AG04449 (cell line): ENCODE measurements around the gene CDK6.

ENCODE experiments used
- CTCF ChIA-PET: fragments of 350-600 bp; formaldehyde crosslinking; extraction: SDS; loops from one replicate; lab custom pipeline; 2021; ENCODE audit warnings: antibody characterized with exemption; lab: Yijun Ruan, JAX
- POLR2A ChIA-PET: fragments of 400-600, 350-600 bp; formaldehyde crosslinking; extraction: SDS; loops from one replicate; lab custom pipeline; 2020; ENCODE audit warnings: antibody characterized with exemption, inconsistent platforms; lab: Yijun Ruan, JAX
- DNase-seq: peaks from one replicate; pipeline ENCODE4 v3.0.0-alpha.2; 2010; ENCODE audit warnings: low read depth, low spot score
- H3K4me3 ChIP-seq: 2 replicates; pipeline ENCODE4 v1.5.1; 2011; ENCODE audit warnings: low read depth, mild to moderate bottlenecking, control low read depth, low read length
- CTCF ChIP-seq: IDR thresholded peaks from one replicate; pipeline ENCODE4 v1.5.1; 2011; ENCODE audit warnings: mild to moderate bottlenecking, moderate library complexity, low read length, control low read depth, inconsistent platforms; ENCODE audit not compliant: insufficient read depth; ENCODE audit errors: missing control alignments

Gene CDK6

GRCh38 chr7:92735707-92736106, 100.7 kb downstream of the CDK6 start:
- ChIA-PET POLR2A (no interaction called here), CTCF (interaction anchor here (1.2 kb wide), 1 partner anchor 10 kb away, joined by 3 read pairs; no protein-coding TSS in a partner anchor)
- H3K4me3 ChIP-seq: no peak overlapping the region
- TF ChIP-seq CTCF: no peak
- no peak for DNase-seq

GRCh38 chr7:92732316-92733036, 103.9 kb downstream of the CDK6 start:
- H3K4me3 ChIP-seq: no peak overlapping the region
- POLR2A ChIA-PET: no interaction called here
- TF ChIP-seq CTCF: no peak
- CTCF ChIA-PET: interaction anchor here (0.6 kb wide), 1 partner anchor 83 kb away, joined by 3 read pairs; no protein-coding TSS in a partner anchor
- no peak for DNase-seq

GRCh38 chr7:92731335-92732063, 104.9 kb downstream of the CDK6 start:
- DNase-seq: no peak
- POLR2A ChIA-PET: no interaction called here
- H3K4me3 ChIP-seq: no peak overlapping the region
- CTCF ChIA-PET: interaction anchor here (0.6 to 0.7 kb wide), 2 partner anchors 13 to 82 kb away, joined by 3 read pairs; no protein-coding TSS in a partner anchor
- no peak for TF ChIP-seq CTCF

GRCh38 chr7:92730808-92731207, 105.6 kb downstream of the CDK6 start:
- ChIA-PET CTCF (interaction anchor here (0.7 kb wide), 1 partner anchor 13 kb away, joined by 3 read pairs; no protein-coding TSS in a partner anchor), POLR2A (no interaction called here)
- no peak for DNase-seq
- no peak overlapping the region for H3K4me3 ChIP-seq
- TF ChIP-seq CTCF: no peak

- no peak for TF ChIP-seq CTCF
- ChIA-PET POLR2A (no interaction called here), CTCF (no interaction called here)
- H3K4me3 ChIP-seq: no peak overlapping the region
- no peak for DNase-seq
Measured at GRCh38 chr7:92729751-92730150, 106.6 kb downstream of the CDK6 start.

- no peak overlapping the region for H3K4me3 ChIP-seq
- DNase-seq: no peak
- POLR2A ChIA-PET: no interaction called here
- CTCF ChIA-PET: no interaction called here
- TF ChIP-seq CTCF: no peak
Measured at GRCh38 chr7:92729172-92729571, 107.2 kb downstream of the CDK6 start.
